ENCODE data around the gene BNIP3. TPM values are rescaled to one million over a fixed set of nuclear protein-coding genes. Genes with fewer than 3 reads are reported as not detected.

The BNIP3 gene
- total and polyA plus RNA-seq, 2 of the 13 experiments (the other 11 are each of a cell fraction or from before 2014, with no cell fraction given) = 73.7 to 223 TPM

DNA sequence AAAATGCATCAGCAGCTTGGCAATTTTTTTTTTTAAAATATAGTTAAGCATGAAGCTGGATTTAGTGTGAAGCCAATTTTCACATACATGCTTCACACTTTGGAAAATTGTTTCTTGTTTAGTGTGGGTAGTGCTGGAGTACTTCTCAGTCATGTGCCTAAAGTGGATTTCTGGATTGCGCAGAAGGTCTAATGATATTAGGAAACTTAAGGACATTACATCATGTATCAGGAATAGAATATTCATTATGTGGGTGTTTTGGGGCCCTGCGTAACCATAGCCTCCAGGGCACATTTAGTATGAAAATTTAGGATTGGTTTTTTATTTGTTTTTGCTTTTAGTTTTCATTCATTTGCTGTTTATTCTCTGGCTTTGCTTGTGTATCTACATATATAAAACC, 28.8 kb upstream of the BNIP3 start (continued):
- TF ChIP-seq FLYWCH1 (CRISPR knock-in tag; IDR thresholded peaks at IDR 0.05) = no peak
- TF ChIP-seq, protein P1, sequence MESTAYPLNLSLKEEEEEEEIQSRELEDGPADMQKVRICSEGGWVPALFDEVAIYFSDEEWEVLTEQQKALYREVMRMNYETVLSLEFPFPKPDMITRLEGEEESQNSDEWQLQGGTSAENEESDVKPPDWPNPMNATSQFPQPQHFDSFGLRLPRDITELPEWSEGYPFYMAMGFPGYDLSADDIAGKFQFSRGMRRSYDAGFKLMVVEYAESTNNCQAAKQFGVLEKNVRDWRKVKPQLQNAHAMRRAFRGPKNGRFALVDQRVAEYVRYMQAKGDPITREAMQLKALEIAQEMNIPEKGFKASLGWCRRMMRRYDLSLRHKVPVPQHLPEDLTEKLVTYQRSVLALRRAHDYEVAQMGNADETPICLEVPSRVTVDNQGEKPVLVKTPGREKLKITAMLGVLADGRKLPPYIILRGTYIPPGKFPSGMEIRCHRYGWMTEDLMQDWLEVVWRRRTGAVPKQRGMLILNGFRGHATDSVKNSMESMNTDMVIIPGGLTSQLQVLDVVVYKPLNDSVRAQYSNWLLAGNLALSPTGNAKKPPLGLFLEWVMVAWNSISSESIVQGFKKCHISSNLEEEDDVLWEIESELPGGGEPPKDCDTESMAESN (CRISPR knock-in tag; conservative IDR thresholded peaks at IDR 0.05) = no peak
- TF ChIP-seq RARA (CRISPR knock-in tag; IDR thresholded peaks at IDR 0.05) = no peak

DNA sequence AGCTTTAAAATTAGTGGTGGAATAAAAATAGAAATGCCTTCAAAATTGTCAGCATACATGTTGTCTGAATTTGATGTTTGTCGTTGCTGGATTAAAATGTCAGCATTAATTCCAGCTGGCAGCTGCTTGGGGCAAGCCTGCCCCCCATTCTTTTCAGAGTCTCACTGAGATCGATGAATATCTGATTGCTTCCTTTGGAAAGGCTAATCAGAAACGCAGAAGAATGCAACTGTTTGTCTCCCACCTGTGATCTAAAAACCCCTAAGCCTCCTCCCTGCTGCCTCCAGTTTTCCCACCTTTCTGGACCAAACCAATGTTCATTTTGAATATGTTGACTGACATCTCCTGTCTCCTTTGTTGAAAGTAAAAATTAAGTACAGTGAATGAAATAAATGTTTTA, 27.9 kb upstream of the BNIP3 start:
- no peak overlapping the region for H3K27ac ChIP-seq (ENCODE audit: extremely low read length, insufficient read depth, low read length)
- ChIA-PET CTCF (ENCODE audit: low intra/inter-chr PET ratio, low total read pairs) (no interaction called here), POLR2A (no interaction called here)
- H3K79me2 ChIP-seq (ENCODE audit: insufficient read depth, low read length) = no peaks in the 10 kb centered on the region
- ATAC-seq = no peak
- in situ Hi-C loops (cut with HindIII; ENCODE audit: extremely low pct_ligation_motif_present, low pct_unique_long_range_greater_than_20kb) = no loop called here
- H3K4me2 ChIP-seq (ENCODE audit: low read depth, low read length) = no peak overlapping the region
- FAIRE-seq = no peak
- H3K4me3 ChIP-seq (replicated peaks in 1 of 3; ENCODE audit: insufficient read depth in 1 of 3, low read depth in 2 of 3, low read length in 3 of 3) = no peak overlapping the region
- BruUV-seq (replicated peaks) = no TSS peak
- no peak for DNase-seq (ENCODE audit: low spot score)
- H3K36me3 ChIP-seq (replicated peaks in 1 of 2; ENCODE audit: control insufficient read depth in 1 of 2, insufficient read depth in 2 of 2, low read length in 2 of 2) = no peaks in the 10 kb centered on the region
- intact Hi-C loops (cut with micrococcal nuclease; ENCODE audit: unreplicated experiment) = no loop called here
- no peaks in the 10 kb centered on the region for H4K20me1 ChIP-seq (ENCODE audit: insufficient read depth, low read length)
- H3K27me3 ChIP-seq (ENCODE audit: control insufficient read depth in 1 of 2, insufficient read depth in 2 of 2, low read length in 2 of 2) = peaks cover 0 to 24% of the 10 kb centered on the region in 2 experiments; a peak in 1 of 5 replicates
- 12% methylated on average over 3 of the region's 3 CpGs for WGBS (ENCODE audit: low lambda C conversion rate)
- 0 out of 2 replicates have a peak, but pooled peaks cover 2% of the 10 kb centered on the region for H3K4me1 ChIP-seq (ENCODE audit: insufficient read depth, low read length)
- H2AFZ ChIP-seq (ENCODE audit: low read length) = no peak overlapping the region
- no peak overlapping the region for H3K9ac ChIP-seq (ENCODE audit: insufficient read depth, low read depth, low read length)
- H3K9me3 ChIP-seq (ENCODE audit: low read length) = peaks cover 13% of the 10 kb centered on the region
- TF ChIP-seq ZNF136 (CRISPR knock-in tag; IDR thresholded peaks at IDR 0.05; ENCODE audit: low read depth) (no peak), ZFP90 (CRISPR knock-in tag; IDR thresholded peaks at IDR 0.05; ENCODE audit: borderline replicate concordance) (no peak), JARID2 (CRISPR knock-in tag; IDR thresholded peaks at IDR 0.05; ENCODE audit: insufficient replicate concordance) (no peak), ZNF556 (CRISPR knock-in tag; IDR thresholded peaks at IDR 0.05; ENCODE audit: borderline replicate concordance) (no peak), ZNF562 (CRISPR knock-in tag; IDR thresholded peaks at IDR 0.05; ENCODE audit: borderline replicate concordance) (no peak), GPN1 (CRISPR knock-in tag; IDR thresholded peaks at IDR 0.05; ENCODE audit: borderline replicate concordance) (no peak), FOXM1 (CRISPR knock-in tag; IDR thresholded peaks at IDR 0.05) (no peak), DMAP1 (CRISPR knock-in tag; IDR thresholded peaks at IDR 0.05) (no peak)
- TF ChIP-seq, protein P2, sequence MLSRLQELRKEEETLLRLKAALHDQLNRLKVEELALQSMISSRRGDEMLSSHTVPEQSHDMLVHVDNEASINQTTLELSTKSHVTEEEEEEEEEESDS (CRISPR knock-in tag; IDR thresholded peaks at IDR 0.05; ENCODE audit: borderline replicate concordance) = no peak
- TF ChIP-seq, protein P3, sequence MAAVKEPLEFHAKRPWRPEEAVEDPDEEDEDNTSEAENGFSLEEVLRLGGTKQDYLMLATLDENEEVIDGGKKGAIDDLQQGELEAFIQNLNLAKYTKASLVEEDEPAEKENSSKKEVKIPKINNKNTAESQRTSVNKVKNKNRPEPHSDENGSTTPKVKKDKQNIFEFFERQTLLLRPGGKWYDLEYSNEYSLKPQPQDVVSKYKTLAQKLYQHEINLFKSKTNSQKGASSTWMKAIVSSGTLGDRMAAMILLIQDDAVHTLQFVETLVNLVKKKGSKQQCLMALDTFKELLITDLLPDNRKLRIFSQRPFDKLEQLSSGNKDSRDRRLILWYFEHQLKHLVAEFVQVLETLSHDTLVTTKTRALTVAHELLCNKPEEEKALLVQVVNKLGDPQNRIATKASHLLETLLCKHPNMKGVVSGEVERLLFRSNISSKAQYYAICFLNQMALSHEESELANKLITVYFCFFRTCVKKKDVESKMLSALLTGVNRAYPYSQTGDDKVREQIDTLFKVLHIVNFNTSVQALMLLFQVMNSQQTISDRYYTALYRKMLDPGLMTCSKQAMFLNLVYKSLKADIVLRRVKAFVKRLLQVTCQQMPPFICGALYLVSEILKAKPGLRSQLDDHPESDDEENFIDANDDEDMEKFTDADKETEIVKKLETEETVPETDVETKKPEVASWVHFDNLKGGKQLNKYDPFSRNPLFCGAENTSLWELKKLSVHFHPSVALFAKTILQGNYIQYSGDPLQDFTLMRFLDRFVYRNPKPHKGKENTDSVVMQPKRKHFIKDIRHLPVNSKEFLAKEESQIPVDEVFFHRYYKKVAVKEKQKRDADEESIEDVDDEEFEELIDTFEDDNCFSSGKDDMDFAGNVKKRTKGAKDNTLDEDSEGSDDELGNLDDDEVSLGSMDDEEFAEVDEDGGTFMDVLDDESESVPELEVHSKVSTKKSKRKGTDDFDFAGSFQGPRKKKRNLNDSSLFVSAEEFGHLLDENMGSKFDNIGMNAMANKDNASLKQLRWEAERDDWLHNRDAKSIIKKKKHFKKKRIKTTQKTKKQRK (IDR thresholded peaks at IDR 0.05; ENCODE audit: low read length) = no peak
- TF ChIP-seq, protein P4, sequence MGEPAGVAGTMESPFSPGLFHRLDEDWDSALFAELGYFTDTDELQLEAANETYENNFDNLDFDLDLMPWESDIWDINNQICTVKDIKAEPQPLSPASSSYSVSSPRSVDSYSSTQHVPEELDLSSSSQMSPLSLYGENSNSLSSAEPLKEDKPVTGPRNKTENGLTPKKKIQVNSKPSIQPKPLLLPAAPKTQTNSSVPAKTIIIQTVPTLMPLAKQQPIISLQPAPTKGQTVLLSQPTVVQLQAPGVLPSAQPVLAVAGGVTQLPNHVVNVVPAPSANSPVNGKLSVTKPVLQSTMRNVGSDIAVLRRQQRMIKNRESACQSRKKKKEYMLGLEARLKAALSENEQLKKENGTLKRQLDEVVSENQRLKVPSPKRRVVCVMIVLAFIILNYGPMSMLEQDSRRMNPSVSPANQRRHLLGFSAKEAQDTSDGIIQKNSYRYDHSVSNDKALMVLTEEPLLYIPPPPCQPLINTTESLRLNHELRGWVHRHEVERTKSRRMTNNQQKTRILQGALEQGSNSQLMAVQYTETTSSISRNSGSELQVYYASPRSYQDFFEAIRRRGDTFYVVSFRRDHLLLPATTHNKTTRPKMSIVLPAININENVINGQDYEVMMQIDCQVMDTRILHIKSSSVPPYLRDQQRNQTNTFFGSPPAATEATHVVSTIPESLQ (CRISPR knock-in tag; conservative IDR thresholded peaks at IDR 0.05) = no peak
- TF ChIP-seq, protein P5, sequence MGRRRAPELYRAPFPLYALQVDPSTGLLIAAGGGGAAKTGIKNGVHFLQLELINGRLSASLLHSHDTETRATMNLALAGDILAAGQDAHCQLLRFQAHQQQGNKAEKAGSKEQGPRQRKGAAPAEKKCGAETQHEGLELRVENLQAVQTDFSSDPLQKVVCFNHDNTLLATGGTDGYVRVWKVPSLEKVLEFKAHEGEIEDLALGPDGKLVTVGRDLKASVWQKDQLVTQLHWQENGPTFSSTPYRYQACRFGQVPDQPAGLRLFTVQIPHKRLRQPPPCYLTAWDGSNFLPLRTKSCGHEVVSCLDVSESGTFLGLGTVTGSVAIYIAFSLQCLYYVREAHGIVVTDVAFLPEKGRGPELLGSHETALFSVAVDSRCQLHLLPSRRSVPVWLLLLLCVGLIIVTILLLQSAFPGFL (CRISPR knock-in tag; IDR thresholded peaks at IDR 0.05) = no peak

Measured in HepG2 (cell line).